Neural cell (in vitro differentiated cells): ENCODE data around the gene IL6ST. TPM values are rescaled to one million over a fixed set of nuclear protein-coding genes. Genes with fewer than 3 reads are reported as not detected.

Experiments
- H2AFZ ChIP-seq: fragments of 200-600, 300-800 bp; sonication (generic), shearing (Covaris generic); 2 replicates; pipeline ENCODE4 v1.6.0; 2014; ENCODE audit warnings: low read depth, mild to moderate bottlenecking, antibody characterized with exemption, low read length, moderate library complexity
- H3F3A ChIP-seq: fragments of 200-600 bp; shearing (Covaris generic); 2 replicates; pipeline ENCODE4 v1.6.1; 2016; ENCODE audit warnings: mild to moderate bottlenecking, moderate library complexity, mixed read lengths, antibody characterized with exemption, low read length; ENCODE audit not compliant: insufficient read depth, poor library complexity, severe bottlenecking
- H3K27ac ChIP-seq: fragments of 200-600, 300-800 bp; sonication (generic), shearing (Covaris generic); 2 replicates; pipeline ENCODE4 v1.5.1; 2014; ENCODE audit warnings: mild to moderate bottlenecking, low read length, moderate library complexity
- H3K27me3 ChIP-seq: fragments of 300-800, 200-600 bp; sonication (generic), shearing (Covaris generic); 2 replicates; pipeline ENCODE4 v1.6.0; 2014; ENCODE audit warnings: mild to moderate bottlenecking, low read depth, low read length, moderate library complexity; ENCODE audit not compliant: insufficient read depth
- H3K36me3 ChIP-seq: fragments of 300-800, 200-600 bp; sonication (generic), shearing (Covaris generic); 2 replicates; pipeline ENCODE4 v1.5.1; 2014; ENCODE audit warnings: mild to moderate bottlenecking, antibody characterized with exemption, low read length, moderate library complexity; ENCODE audit not compliant: insufficient read depth
- H3K4me2 ChIP-seq: fragments of 300-800, 200-600 bp; sonication (generic), shearing (Covaris generic); 2 replicates; pipeline ENCODE4 v1.6.0; 2014; ENCODE audit warnings: mild to moderate bottlenecking, low read length
- H3K4me3 ChIP-seq: fragments of 300-800, 200-600 bp; sonication (generic), shearing (Covaris generic); 2 replicates; pipeline ENCODE4 v1.5.1; 2014; ENCODE audit warnings: mild to moderate bottlenecking, low read length, moderate library complexity
- H3K79me2 ChIP-seq: fragments of 200-600 bp; shearing (Covaris generic); replicated peaks from 2 replicates; pipeline ENCODE4 v1.6.0; 2014; ENCODE audit warnings: mild to moderate bottlenecking, low read length, moderate library complexity; ENCODE audit not compliant: insufficient read depth
- H3K9ac ChIP-seq: fragments of 300-800, 200-600 bp; sonication (generic), shearing (Covaris generic); 2 replicates; pipeline ENCODE4 v1.6.1; 2016; ENCODE audit warnings: mild to moderate bottlenecking, low read length, mixed read lengths
- H3K9me2 ChIP-seq: fragments of 200-600 bp; shearing (Covaris generic); 2 replicates; pipeline ENCODE4 v1.6.1; 2016; ENCODE audit warnings: mild to moderate bottlenecking, low read length, mixed read lengths; ENCODE audit not compliant: insufficient read depth
- H3K9me3 ChIP-seq: fragments of 200-600, 300-800 bp; sonication (generic), shearing (Covaris generic); 2 replicates; pipeline ENCODE4 v1.6.1; 2016; ENCODE audit warnings: mild to moderate bottlenecking, mixed run types, low read length, moderate library complexity, mixed read lengths
- H4K20me1 ChIP-seq: fragments of 200-600 bp; shearing (Covaris generic); 2 replicates; pipeline ENCODE4 v1.6.1; 2016; ENCODE audit warnings: mild to moderate bottlenecking, mixed run types; ENCODE audit not compliant: insufficient read depth
- EP300 ChIP-seq: fragments of 450-650 bp; conservative IDR thresholded peaks from 2 replicates; pipeline ENCODE4 v1.6.1; 2014; ENCODE audit warnings: antibody characterized with exemption, mild to moderate bottlenecking, moderate library complexity; ENCODE audit not compliant: poor library complexity, severe bottlenecking
- EZH2 ChIP-seq: fragments of 200-600, 300-800 bp; shearing (Covaris generic), sonication (generic); IDR thresholded peaks from 2 replicates; pipeline ENCODE4 v1.6.1; 2014; ENCODE audit warnings: antibody characterized with exemption, low read length, borderline replicate concordance, mild to moderate bottlenecking; ENCODE audit not compliant: insufficient read depth, poor library complexity, severe bottlenecking
- MXI1 ChIP-seq: fragments of 450-650 bp; conservative IDR thresholded peaks from 2 replicates; pipeline ENCODE4 v1.6.1; 2014; ENCODE audit warnings: antibody characterized with exemption, mild to moderate bottlenecking; ENCODE audit not compliant: poor library complexity, severe bottlenecking
- POLR2AphosphoS5 ChIP-seq: IDR thresholded peaks from 2 replicates; pipeline ENCODE4 v1.6.1; 2012
- RAD21 ChIP-seq: fragments of 450-650 bp; conservative IDR thresholded peaks from 2 replicates; pipeline ENCODE4 v1.6.1; 2014; ENCODE audit warnings: antibody characterized with exemption, mild to moderate bottlenecking, moderate library complexity
- SMC3 ChIP-seq: fragments of 450-650 bp; conservative IDR thresholded peaks from 2 replicates; pipeline ENCODE4 v1.6.1; 2014; ENCODE audit warnings: antibody characterized with exemption, mild to moderate bottlenecking, moderate library complexity; ENCODE audit not compliant: poor library complexity
- TAF1 ChIP-seq: IDR thresholded peaks from 2 replicates; pipeline ENCODE4 v1.6.1; 2012; ENCODE audit warnings: low read depth
- polyA plus RNA-seq: library from polyadenylated mRNA; depleted of rRNA; stranded (reverse); fragments of >200 nt; gene quantifications from 2 replicates; pipeline ENCODE4 v1.2.3, GENCODE V29; 2014
- TF ChIP-seq, protein P1 (sequence below): IDR thresholded peaks from 2 replicates; pipeline ENCODE4 v1.6.1; 2012; ENCODE audit warnings: borderline replicate concordance
- TF ChIP-seq, protein P2 (sequence below): fragments of 450-650 bp; IDR thresholded peaks from 2 replicates; pipeline ENCODE4 v1.5.1; 2014; ENCODE audit warnings: antibody characterized with exemption, mild to moderate bottlenecking, moderate library complexity; ENCODE audit not compliant: poor library complexity, severe bottlenecking

Gene IL6ST
- polyA plus RNA-seq, 1 donor from 2014 or later = 19.7 TPM

- no peaks in the 10 kb centered on the region for H3K79me2 ChIP-seq
- H4K20me1 ChIP-seq = no peaks in the 10 kb centered on the region
- H3K4me3 ChIP-seq = no peak overlapping the region
- H3K9me3 ChIP-seq = no peaks in the 10 kb centered on the region
- no peaks in the 10 kb centered on the region for H3K36me3 ChIP-seq
- H3K27ac ChIP-seq = no peak overlapping the region
- TF ChIP-seq POLR2AphosphoS5 (no peak), MXI1 (no peak), EZH2 (no peak)
- TF ChIP-seq, protein P1, sequence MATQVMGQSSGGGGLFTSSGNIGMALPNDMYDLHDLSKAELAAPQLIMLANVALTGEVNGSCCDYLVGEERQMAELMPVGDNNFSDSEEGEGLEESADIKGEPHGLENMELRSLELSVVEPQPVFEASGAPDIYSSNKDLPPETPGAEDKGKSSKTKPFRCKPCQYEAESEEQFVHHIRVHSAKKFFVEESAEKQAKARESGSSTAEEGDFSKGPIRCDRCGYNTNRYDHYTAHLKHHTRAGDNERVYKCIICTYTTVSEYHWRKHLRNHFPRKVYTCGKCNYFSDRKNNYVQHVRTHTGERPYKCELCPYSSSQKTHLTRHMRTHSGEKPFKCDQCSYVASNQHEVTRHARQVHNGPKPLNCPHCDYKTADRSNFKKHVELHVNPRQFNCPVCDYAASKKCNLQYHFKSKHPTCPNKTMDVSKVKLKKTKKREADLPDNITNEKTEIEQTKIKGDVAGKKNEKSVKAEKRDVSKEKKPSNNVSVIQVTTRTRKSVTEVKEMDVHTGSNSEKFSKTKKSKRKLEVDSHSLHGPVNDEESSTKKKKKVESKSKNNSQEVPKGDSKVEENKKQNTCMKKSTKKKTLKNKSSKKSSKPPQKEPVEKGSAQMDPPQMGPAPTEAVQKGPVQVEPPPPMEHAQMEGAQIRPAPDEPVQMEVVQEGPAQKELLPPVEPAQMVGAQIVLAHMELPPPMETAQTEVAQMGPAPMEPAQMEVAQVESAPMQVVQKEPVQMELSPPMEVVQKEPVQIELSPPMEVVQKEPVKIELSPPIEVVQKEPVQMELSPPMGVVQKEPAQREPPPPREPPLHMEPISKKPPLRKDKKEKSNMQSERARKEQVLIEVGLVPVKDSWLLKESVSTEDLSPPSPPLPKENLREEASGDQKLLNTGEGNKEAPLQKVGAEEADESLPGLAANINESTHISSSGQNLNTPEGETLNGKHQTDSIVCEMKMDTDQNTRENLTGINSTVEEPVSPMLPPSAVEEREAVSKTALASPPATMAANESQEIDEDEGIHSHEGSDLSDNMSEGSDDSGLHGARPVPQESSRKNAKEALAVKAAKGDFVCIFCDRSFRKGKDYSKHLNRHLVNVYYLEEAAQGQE = no peak
- H3K9me2 ChIP-seq = no peaks in the 10 kb centered on the region
- no peak overlapping the region for H2AFZ ChIP-seq
- H3K27me3 ChIP-seq = no peaks in the 10 kb centered on the region
- H3K9ac ChIP-seq = no peak overlapping the region
- H3F3A ChIP-seq = no peaks in the 10 kb centered on the region
- no peak overlapping the region for H3K4me2 ChIP-seq
These were observed 71.5 kb downstream of the IL6ST start for GRCh38 chr5:55923177-55923771.

DNA sequence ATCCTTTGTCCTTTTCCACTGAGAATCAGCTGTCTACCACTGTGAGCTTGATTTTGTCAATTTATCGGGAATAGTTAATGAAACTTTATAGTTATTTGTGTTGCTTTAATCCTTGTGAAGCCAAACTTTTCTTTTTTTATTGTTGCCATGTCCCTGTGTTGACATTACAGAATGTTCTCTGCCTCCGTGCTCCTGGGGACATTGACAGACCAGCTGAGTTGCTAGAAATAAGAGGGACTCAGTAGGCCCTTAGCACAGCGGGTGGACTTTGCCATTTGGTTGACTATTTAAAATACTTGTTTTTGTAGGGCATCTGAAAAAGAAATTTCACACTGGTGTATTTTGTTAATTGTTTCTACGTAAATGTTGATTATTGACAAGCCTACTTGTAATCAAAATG is 73.1 kb downstream of the IL6ST start:
- Histone ChIP-seq H3K9me2 (no peaks in the 10 kb centered on the region), H3F3A (no peaks in the 10 kb centered on the region), H3K36me3 (no peaks in the 10 kb centered on the region), H3K27ac (no peak overlapping the region), H3K4me2 (no peak overlapping the region), H3K9me3 (no peaks in the 10 kb centered on the region), H3K27me3 (no peaks in the 10 kb centered on the region), H4K20me1 (no peaks in the 10 kb centered on the region), H3K79me2 (no peaks in the 10 kb centered on the region), H3K9ac (no peak overlapping the region), H2AFZ (no peak overlapping the region), H3K4me3 (no peak overlapping the region)
- no peak for TF ChIP-seq POLR2AphosphoS5
- TF ChIP-seq SMC3 = no peak
- TF ChIP-seq, protein P2, sequence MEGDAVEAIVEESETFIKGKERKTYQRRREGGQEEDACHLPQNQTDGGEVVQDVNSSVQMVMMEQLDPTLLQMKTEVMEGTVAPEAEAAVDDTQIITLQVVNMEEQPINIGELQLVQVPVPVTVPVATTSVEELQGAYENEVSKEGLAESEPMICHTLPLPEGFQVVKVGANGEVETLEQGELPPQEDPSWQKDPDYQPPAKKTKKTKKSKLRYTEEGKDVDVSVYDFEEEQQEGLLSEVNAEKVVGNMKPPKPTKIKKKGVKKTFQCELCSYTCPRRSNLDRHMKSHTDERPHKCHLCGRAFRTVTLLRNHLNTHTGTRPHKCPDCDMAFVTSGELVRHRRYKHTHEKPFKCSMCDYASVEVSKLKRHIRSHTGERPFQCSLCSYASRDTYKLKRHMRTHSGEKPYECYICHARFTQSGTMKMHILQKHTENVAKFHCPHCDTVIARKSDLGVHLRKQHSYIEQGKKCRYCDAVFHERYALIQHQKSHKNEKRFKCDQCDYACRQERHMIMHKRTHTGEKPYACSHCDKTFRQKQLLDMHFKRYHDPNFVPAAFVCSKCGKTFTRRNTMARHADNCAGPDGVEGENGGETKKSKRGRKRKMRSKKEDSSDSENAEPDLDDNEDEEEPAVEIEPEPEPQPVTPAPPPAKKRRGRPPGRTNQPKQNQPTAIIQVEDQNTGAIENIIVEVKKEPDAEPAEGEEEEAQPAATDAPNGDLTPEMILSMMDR = no peak
- TF ChIP-seq TAF1 = no peak
- TF ChIP-seq RAD21 = no peak
- no peak for TF ChIP-seq EP300
- no peak for TF ChIP-seq EZH2
- TF ChIP-seq, protein P1 = no peak
- TF ChIP-seq MXI1 = no peak
